Activated CD8-positive, alpha-beta T cell treated with anti-CD3 and anti-CD28 coated beads for 36 hours (primary cell): ENCODE results near the gene COL13A1. TPM values are rescaled to one million over a fixed set of nuclear protein-coding genes. Genes with fewer than 3 reads are reported as not detected.

Experiments
- ATAC-seq: fragments of 200-7000 bp; cut with Tn5 transposase; one replicate; pipeline ENCODE4 v1.10.0; 2021; ENCODE audit warnings: mild to moderate bottlenecking, moderate library complexity
- CTCF ChIA-PET: fragments of 350-600 bp; sonication (Branson Sonifier 250); formaldehyde crosslinking; loops from one replicate; lab custom pipeline; 2021; ENCODE audit warnings: antibody characterized with exemption; lab: Charles Lee
- POLR2A ChIA-PET: fragments of 350-600 bp; sonication (Branson Sonifier 250); formaldehyde crosslinking; loops from one replicate; lab custom pipeline; 2021; ENCODE audit warnings: antibody characterized with exemption; lab: Charles Lee
- DNase-seq: peaks from one replicate; pipeline ENCODE4 v3.0.0-alpha.2; 2020
- H3K27ac Mint-ChIP-seq: one replicate; pipeline ENCODE4 v1.8.0; 2021; ENCODE audit warnings: mild to moderate bottlenecking, mixed read lengths
- H3K27me3 Mint-ChIP-seq: one replicate; pipeline ENCODE4 v1.8.0; 2021; ENCODE audit warnings: mixed read lengths
- H3K36me3 Mint-ChIP-seq: one replicate; pipeline ENCODE4 v1.8.0; 2021; ENCODE audit warnings: low read depth, mixed read lengths
- H3K4me1 Mint-ChIP-seq: one replicate; pipeline ENCODE4 v1.8.0; 2021; ENCODE audit warnings: low read depth, mixed read lengths
- H3K4me3 Mint-ChIP-seq: one replicate; pipeline ENCODE4 v1.8.0; 2021; ENCODE audit warnings: mild to moderate bottlenecking, moderate library complexity, mixed read lengths
- H3K9me3 Mint-ChIP-seq: one replicate; pipeline ENCODE4 v1.8.0; 2021; ENCODE audit warnings: mixed read lengths
- CTCF ChIP-seq: fragments of 200-600 bp; IDR thresholded peaks from one replicate; pipeline ENCODE4 v1.8.0; 2022; ENCODE audit warnings: antibody characterized with exemption, mild to moderate bottlenecking
- intact Hi-C: fragments of 100-400 bp; cut with micrococcal nuclease; formaldehyde crosslinking; loops from one replicate; pipeline ENCODE4 v1.10.0; 2022
- total RNA-seq, 2 experiments: library from RNA; stranded (reverse); gene quantifications; one replicate each; pipeline ENCODE4 v1.2.3, GENCODE V29; 2021

COL13A1 gene
- total RNA-seq, 2 experiments from 2014 or later, result not detected

GRCh38 chr10:69873135-69873639 is 71.5 kb downstream of the COL13A1 start:
- no peaks in the 10 kb centered on the region for H3K36me3 Mint-ChIP-seq
- no peak for TF ChIP-seq CTCF
- POLR2A ChIA-PET, result no interaction called here
- H3K27ac Mint-ChIP-seq, result no peak overlapping the region
- ATAC-seq (no peak), DNase-seq (no peak)
- CTCF ChIA-PET, result interaction anchor here (0.9 to 1.4 kb wide), 2 partner anchors 41 to 42 kb away, joined by 3 to 5 read pairs; no protein-coding TSS in a partner anchor
- H3K4me3 Mint-ChIP-seq, result no peak overlapping the region
- H3K9me3 Mint-ChIP-seq, result no peaks in the 10 kb centered on the region
- no peaks in the 10 kb centered on the region for H3K27me3 Mint-ChIP-seq
- intact Hi-C loops, result no loop called here
- no peaks in the 10 kb centered on the region for H3K4me1 Mint-ChIP-seq

- ATAC-seq, result no peak
- POLR2A ChIA-PET, result no interaction called here
- no peaks in the 10 kb centered on the region for H3K4me1 Mint-ChIP-seq
- intact Hi-C loops, result no loop called here
- CTCF ChIA-PET, result no interaction called here
- TF ChIP-seq CTCF, result no peak
- no peaks in the 10 kb centered on the region for H3K9me3 Mint-ChIP-seq
- no peak for DNase-seq
- no peak overlapping the region for H3K27ac Mint-ChIP-seq
- no peak overlapping the region for H3K4me3 Mint-ChIP-seq
- H3K27me3 Mint-ChIP-seq, result peaks cover 4% of the 10 kb centered on the region
- no peaks in the 10 kb centered on the region for H3K36me3 Mint-ChIP-seq
Observed at GRCh38 chr10:69874449-69874848, 72.7 kb downstream of the COL13A1 start.

- Mint-ChIP-seq H3K4me1 (no peaks in the 10 kb centered on the region), H3K27me3 (peaks cover 7% of the 10 kb centered on the region), H3K36me3 (no peaks in the 10 kb centered on the region), H3K4me3 (no peak overlapping the region), H3K27ac (no peak overlapping the region), H3K9me3 (no peaks in the 10 kb centered on the region)
- ChIA-PET CTCF (interaction anchor here (1.7 kb wide), 1 partner anchor 83 kb away, joined by 5 read pairs; no protein-coding TSS in a partner anchor), POLR2A (no interaction called here)
- no peak for DNase-seq
- ATAC-seq, result no peak
- no peak for TF ChIP-seq CTCF
- intact Hi-C loops, result no loop called here
Observed at GRCh38 chr10:69875856-69876255, 74.2 kb downstream of the COL13A1 start.

- DNase-seq (no peak), ATAC-seq (no peak)
- ChIA-PET CTCF (interaction anchor here (1.7 kb wide), 1 partner anchor 82 kb away, joined by 5 read pairs; no protein-coding TSS in a partner anchor), POLR2A (no interaction called here)
- H3K4me1 Mint-ChIP-seq, result no peaks in the 10 kb centered on the region
- TF ChIP-seq CTCF, result no peak
- no peaks in the 10 kb centered on the region for H3K36me3 Mint-ChIP-seq
- no peaks in the 10 kb centered on the region for H3K9me3 Mint-ChIP-seq
- H3K27ac Mint-ChIP-seq, result no peak overlapping the region
- peaks cover 7% of the 10 kb centered on the region for H3K27me3 Mint-ChIP-seq
- H3K4me3 Mint-ChIP-seq, result no peak overlapping the region
- intact Hi-C loops, result no loop called here
Observed at GRCh38 chr10:69876286-69876685, 74.6 kb downstream of the COL13A1 start.

GRCh38 chr10:69876931-69877330 is 75.2 kb downstream of the COL13A1 start:
- ChIA-PET CTCF (interaction anchor here (1.7 kb wide), 1 partner anchor 82 kb away, joined by 5 read pairs; no protein-coding TSS in a partner anchor), POLR2A (no interaction called here)
- Mint-ChIP-seq H3K27me3 (peaks cover 11% of the 10 kb centered on the region), H3K9me3 (no peaks in the 10 kb centered on the region), H3K27ac (no peak overlapping the region), H3K36me3 (no peaks in the 10 kb centered on the region), H3K4me3 (no peak overlapping the region), H3K4me1 (no peaks in the 10 kb centered on the region)
- DNase-seq (no peak), ATAC-seq (no peak)
- intact Hi-C loops, result no loop called here
- TF ChIP-seq CTCF, result no peak
